Hematopoietic multipotent progenitor cell treated with erythropoietin and hydrocortisone succinate and interleukin-3 and kit ligand, for 4 days (in vitro differentiated cells): Measurements from ENCODE around the gene ACCS.

ENCODE experiments used
- DNase-seq: peaks from one replicate; pipeline ENCODE4 v3.0.0-alpha.2; 2015

ACCS gene

GRCh38 chr11:44043157-44043556 lies 22.9 kb upstream of the ACCS start:
- DNase-seq: no peak

- DNase-seq: no peak
Measured at GRCh38 chr11:44046182-44046581, 19.9 kb upstream of the ACCS start.

GRCh38 chr11:44047298-44047697 lies 18.8 kb upstream of the ACCS start:
- no peak for DNase-seq

GRCh38 chr11:44047931-44048431 lies 18.1 kb upstream of the ACCS start, which contains the start of gene ACCSL:
ACCSL (plus strand) TSS chr11:44047981; CDS start chr11:44048037, 56 bp downstream.
- peak; percentile 37 for DNase-seq

- no peak for DNase-seq
Measured at GRCh38 chr11:44049832-44050231, 16.2 kb upstream of the ACCS start.

- no peak for DNase-seq
Measured at GRCh38 chr11:44051171-44051570, 14.9 kb upstream of the ACCS start.

- DNase-seq: no peak
Measured at GRCh38 chr11:44057340-44057739, 8.7 kb upstream of the ACCS start.

GRCh38 chr11:44058275-44058674 lies 7.8 kb upstream of the ACCS start:
- no peak for DNase-seq

- DNase-seq: peak; percentile 18
Measured at GRCh38 chr11:44065161-44065661, 859 bp upstream of the ACCS start.

GRCh38 chr11:44066732-44067141 lies 667 bp downstream of the ACCS start:
- DNase-seq: peak; percentile 49

GRCh38 chr11:44067266-44067665 lies 1.2 kb downstream of the ACCS start:
- peak; percentile 87 for DNase-seq

GRCh38 chr11:44068180-44068579 lies 2.1 kb downstream of the ACCS start:
- no peak for DNase-seq

- DNase-seq: no peak
Measured at GRCh38 chr11:44071157-44071556, 5.1 kb downstream of the ACCS start.

- DNase-seq: peak; percentile 30
Measured at GRCh38 chr11:44072757-44073658, 6.9 kb downstream of the ACCS start.

- DNase-seq: no peak
Measured at GRCh38 chr11:44078794-44079193, 12.7 kb downstream of the ACCS start.

- no peak for DNase-seq
Measured at GRCh38 chr11:44079376-44079775, 13.3 kb downstream of the ACCS start.

GRCh38 chr11:44080951-44081350 lies 14.9 kb downstream of the ACCS start:
- no peak for DNase-seq

- DNase-seq: no peak
Measured at GRCh38 chr11:44082645-44083044, 16.6 kb downstream of the ACCS start.

- DNase-seq: no peak
Measured at GRCh38 chr11:44083433-44083832, 17.4 kb downstream of the ACCS start.

- DNase-seq: no peak
Measured at GRCh38 chr11:44083906-44084305, 17.8 kb downstream of the ACCS start.

GRCh38 chr11:44085330-44085729 lies 19.3 kb downstream of the ACCS start:
- DNase-seq: no peak

GRCh38 chr11:44088377-44088776 lies 22.3 kb downstream of the ACCS start:
- DNase-seq: no peak

GRCh38 chr11:44088871-44089270 lies 22.8 kb downstream of the ACCS start:
- no peak for DNase-seq

- no peak for DNase-seq
Measured at GRCh38 chr11:44090539-44090938, 24.5 kb downstream of the ACCS start.
